Measurements from ENCODE around the gene IQSEC2.
A peak's percentile ranks its signal among the peaks of the same experiment; 100 is the strongest.

The IQSEC2 gene

DNA sequence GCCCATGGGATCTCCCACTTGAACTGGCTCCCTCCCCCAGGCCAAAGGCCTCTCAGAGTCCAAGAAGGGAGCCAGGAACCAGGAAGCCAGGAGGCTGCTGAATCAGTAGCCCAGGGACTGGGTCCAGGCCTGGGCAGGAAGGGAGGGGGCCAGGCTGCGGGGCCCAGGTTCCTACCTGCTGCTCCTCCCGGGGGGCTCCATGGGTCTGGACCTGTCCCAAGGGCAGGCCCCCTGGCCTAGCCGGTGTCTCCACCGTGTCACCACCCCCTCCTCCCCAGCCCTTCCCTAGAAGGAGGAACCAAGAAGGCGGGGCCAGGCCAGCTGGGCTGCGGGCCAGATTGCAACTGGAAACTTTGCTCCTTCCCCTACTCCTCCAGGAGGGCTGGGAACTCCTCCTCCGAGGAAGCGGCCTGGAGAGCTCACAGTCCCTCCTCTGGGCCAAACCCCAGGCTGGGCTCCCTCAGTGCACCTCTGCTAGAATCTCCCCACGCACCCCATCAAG is at the start of gene IQSEC2:
Gene IQSEC2, minus strand, starts transcription at position 264 of the 502 bp plus-strand sequence.
- no peak for DNase-seq (ENCODE audit: low read depth)

DNA sequence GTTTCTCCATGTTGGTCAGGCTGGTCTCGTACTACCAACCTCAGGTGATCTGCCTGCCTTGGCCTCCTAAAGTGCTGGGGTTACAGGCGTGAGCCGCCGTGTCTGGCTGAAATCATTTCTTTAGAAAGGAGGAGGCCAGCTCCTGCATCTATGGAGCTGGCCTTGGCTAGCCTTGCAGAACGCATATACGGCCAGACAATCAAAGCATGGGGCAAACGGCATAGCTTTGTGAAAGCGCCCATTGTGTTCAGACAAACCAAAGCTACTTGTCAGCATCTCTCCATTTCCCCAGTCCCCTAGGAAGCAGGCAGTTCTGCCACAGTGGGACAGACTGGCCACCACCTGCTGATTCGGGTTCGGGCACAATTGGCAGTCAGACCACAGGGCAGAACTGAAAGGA is 48.9 kb upstream of the IQSEC2 start:
- no peak for DNase-seq (ENCODE audit: low read depth)

DNA sequence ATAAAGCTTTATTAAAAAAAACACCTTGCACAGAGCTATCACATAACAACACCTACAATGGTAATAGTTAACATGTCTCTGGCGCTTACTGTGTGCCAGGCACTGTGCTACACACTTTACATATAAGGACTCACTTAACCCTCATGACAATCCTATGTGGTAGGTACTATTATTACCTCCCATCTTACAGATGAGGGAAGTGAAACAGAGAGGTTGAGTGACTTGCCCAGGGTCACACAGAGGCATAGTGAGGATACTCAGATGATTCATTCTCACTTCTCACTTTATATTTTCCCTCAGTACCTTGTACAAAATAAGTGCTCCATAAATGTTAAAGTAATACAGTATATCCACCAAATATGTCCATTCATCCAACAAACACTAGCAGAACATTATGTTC is 43.4 kb upstream of the IQSEC2 start:
- DNase-seq (ENCODE audit: low read depth): no peak

DNA sequence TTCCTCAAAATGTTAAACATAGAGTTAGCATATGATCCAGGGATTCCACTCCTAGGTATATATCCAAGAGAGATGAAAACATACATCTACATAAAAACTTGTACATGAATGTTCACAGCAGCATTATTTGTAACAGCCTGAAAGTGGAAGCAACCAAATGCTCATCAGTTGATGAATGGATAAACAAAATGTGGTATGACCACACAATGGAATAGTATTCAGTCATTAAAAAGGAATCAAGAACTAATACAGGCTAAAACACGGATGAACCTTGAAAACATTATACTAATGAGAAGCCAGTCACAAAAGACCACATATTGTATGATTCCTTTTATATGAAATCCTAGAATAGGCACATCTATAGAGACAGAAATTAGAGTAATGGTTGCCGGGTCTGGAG is 42.7 kb upstream of the IQSEC2 start:
- no peak for DNase-seq (ENCODE audit: low read depth)

DNA sequence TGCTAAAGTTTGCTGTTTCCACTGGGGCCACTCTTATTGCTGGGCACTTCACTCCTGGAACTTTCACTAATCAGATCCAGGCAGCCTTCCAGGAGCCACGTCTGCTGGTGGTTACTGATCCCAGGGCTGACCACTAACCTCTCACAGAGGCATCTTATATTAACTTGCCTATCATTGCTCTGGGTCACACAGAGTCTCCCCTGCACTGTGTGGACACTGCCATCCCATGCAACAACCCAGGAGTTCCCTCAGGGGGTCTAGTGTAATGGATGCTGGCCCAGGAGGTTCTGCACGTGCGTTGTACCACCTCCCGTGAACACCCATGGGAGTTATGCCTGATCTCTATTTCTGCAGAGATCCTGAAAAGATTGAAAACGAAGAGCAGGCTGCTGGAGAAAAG is 41.8 kb upstream of the IQSEC2 start:
- no peak for DNase-seq (ENCODE audit: low read depth)

DNA sequence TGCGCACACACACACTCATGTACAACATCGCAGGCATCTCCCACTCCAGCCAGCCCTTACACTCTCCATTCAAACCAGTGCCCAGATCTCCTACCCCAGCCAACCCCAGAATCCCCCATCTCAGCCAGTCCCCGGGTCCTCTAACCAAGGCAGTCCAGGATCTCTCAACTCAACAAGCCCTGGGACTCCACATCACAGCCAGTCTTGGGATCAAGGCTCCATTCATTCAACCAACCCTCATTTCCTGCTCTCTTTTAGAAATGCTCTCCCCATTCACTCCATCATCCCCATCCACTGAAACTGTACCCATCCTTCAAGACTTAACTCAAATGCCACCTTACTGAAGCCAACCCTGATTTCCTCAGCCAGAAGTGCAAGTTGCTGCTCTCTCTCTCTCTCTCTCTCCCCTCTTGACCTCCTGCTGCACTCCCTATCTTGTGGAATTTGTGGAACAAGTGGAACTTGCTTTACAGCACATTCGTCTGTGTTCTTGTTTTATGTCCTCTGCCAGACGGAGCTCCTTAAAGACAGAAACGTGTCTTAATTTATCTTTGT is 40.6 kb upstream of the IQSEC2 start:
- no peak for DNase-seq (ENCODE audit: low read depth)

DNA sequence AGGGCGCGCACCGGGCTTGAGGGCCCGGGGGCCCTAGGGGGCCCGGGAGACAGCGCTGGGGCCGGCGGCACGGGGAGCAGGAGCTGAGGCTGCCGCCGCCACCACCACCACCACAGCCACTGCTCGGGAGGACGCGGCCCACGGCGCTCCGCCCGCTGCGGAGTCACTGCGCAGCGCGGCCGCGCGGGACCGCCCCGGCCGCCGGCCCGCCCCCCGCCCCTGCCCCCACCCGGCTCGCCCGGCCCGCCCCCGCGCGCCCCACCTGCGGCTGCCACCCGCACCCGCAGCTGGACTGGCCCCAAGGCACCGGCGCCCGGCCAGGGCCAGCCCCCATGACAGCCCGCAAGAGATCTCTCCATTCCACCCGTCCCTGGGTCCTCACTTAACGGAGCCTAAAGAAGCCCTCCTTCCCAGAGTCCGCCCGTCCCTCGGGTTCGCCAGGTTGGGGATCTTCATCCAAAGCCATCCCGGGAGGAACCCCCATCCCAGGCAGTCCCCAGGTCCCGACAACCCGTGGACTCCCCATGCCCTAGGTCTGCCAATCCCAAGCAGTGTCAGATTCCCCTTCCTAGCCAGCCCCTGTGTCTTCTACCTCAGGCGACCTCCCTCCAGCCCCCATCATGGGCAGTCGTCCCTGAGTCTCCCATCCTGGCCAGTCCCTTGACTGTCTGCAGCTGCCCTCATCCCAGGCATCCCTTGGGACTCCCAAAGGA is 40.0 kb upstream of the IQSEC2 start:
- DNase-seq (ENCODE audit: low read depth): no peak

DNA sequence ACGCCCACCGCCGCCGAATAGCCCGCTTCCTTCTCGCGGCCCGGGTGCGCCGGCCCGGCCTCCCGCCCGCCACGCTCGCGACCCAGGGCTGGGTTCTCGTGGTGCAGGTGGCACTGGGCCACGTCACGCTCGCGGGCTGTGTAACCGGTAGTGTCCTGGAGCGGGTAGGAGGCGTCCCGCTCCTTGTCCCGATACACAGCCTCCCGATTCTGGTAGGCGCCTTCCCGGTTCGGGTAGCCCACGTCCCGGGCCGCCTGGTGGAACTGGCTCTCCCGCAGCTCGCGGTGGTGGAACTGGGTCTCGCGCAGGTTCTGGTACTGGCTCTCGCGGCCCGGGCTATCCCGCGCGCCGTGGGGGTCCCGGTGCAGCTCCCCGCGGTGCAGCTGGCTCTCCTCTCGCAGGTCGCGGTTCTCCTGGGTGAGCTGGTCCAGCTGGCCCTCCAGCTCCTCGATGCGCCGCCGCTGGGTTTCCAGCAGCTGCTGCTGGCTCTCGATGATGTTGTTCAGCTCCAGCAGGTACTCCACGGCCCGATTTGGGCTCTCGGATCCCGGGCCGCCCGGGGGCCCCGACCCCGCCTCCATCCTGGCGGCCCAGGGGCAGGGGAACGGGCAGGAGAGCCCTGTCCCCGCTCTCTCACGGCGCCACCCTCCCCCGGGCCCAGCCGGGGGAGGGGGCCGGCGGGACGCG is 39.3 kb upstream of the IQSEC2 start:
- no peak for DNase-seq (ENCODE audit: low read depth)

DNA sequence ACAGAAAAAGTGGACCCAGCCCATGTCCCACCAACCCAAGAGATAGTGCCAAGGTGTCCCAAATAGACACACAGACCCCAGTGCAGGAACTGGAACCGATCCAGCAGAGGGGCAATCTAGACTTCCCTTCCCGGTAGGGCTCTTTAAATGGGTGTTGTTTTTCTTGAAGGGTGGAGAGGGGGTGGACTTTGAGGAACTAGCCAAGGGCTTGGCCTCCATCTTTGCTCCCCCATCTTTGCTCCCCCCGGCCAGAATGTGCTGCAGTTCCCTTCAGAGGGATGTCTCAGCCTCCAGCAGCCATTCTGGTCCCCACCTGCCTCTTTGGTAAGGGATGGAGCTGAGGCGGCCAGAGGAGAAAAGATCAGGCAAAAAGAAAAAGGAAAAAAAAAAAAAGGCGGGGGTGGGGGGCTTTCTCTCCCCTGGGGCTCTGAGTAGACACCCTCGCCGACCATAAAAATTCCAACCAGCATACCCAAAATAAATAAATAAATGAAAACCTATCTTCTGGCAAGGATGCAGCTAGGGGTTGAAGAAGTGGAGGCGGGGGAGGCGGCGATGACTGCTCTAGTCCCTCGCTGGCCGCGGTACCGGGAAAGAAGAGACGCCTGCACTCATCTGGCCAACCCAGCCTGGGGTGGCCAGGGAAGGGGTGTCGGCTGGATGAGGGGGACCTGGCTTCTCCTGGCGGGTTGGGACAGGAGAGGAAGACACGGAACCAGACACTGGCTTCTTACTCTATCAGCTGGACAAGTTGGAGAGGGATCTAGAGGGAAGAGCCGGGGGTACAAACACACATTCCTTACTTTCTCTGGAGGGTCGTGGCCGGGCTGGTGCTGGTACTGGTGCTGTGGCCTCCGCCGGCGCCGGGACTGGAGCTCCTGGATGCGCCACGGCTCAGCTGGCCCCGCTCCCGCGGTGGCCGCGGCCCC is 38.5 kb upstream of the IQSEC2 start:
- DNase-seq (ENCODE audit: low read depth): no peak

DNA sequence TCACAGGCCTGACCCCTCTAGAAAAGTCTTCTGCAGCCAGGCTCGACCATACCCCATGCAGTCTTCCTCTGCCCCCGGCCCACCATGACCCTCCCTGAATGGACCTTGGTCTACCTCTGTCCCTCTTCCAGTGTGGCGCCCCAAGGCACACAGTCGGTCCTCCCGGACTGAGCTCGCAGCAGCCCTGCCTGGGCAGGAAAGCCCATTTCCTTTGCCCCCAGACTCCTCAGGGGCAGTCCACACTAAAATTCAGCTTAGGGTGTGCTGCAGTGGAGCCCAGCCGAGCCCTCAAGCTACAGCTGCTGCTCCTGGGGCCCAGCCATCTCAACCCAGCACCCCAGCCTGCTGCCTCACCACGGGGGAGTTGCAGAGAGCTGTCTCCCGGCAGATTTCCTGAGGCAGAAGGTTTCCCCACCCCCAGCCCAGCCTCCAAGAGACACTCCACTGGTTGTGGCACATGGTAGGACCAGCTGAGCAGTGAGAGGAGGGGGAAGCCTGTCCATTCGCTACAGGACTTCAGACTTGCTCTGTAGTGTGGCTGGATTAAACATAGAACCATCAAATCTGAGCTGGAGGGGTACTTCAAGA is 37.5 kb upstream of the IQSEC2 start:
- DNase-seq (ENCODE audit: low read depth): no peak

DNA sequence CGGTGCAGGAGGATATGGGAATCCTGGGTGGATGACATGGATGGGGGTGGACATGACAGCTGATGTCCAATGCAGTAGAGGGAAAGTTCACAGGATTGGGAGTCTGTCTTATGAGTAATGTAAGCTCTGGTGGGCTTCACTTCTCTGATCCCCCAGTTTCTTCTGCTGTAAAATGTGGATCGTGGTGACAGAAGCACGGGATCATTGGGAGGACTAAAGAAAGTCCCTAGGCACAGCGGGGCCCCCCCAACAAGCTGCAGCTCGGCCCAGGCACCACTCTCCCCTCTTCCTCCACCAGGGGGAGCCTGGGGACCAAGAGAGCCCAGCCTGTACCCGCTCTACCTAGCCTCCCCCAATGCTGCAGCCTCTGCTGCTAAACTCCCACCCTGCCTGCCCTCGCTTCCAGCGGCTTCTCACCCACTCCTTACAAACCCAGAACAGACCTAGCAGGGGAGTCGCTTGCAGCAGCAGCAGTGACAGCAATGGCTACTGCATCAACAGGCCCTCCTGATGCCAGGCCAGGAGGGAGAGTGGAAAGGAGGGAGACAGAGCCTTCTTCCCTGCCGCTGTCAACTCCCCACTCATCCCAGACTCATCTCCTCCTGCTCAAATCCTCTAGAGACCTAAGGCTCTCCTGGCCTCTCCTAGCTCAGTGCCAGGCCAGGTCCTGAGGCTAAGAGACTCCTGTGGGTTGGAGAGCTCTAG is 36.1 kb upstream of the IQSEC2 start:
- DNase-seq (ENCODE audit: low read depth): peak; percentile 53

DNA sequence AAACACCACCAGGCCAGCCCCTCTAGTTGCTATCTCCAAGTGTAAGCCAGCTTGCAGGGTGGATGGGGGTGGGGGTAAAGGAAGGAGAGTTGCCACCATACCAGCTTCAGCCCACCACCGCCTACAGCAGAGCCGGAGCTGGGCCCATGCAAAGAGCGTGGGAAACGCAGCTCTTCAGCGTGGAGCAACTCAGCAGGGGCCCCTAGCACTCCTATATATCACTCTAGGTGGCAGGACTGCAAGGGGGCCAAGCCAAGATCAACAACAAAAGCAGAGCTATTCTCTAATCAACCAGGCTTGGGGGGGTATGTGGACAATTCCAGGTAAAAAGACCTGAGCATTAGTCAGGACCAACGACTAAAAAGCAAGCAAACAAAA is 35.5 kb upstream of the IQSEC2 start:
- DNase-seq (ENCODE audit: low read depth): no peak

DNA sequence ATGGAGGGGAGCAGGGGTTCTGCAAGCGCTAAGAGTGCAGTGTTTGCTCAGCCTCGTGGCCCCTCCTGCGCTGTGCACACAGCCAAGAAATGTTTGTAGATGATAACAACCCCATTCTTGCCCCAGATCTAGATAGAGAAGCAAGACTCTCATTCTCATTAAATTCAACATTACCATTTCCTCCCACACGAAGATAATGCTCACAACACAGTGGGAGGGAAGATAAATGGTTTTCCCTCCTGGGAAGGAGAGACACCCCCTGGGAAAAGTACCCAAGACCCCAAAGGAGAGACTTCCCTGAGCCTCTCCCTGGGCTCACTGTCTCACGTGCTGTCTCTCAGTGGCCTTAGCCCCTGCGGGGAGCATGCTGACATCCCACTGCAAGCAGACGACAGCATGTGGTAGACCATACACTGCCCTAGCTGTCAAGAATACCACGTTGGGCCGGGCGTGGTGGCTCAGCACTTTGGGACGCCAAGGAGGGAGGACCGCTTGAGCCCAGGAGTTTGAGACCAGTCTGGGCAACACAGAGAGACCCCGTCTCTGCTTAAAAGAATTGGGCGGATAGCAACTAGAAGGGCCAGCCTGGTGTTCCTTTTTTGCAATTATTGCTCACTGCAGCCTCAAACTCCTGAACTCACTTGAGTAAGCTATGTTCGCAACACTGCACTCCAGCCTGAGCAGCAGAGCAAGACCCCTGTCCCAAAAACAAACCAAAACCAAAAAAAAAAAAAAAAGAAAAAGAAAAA is 34.9 kb upstream of the IQSEC2 start:
- DNase-seq (ENCODE audit: low read depth): no peak

DNA sequence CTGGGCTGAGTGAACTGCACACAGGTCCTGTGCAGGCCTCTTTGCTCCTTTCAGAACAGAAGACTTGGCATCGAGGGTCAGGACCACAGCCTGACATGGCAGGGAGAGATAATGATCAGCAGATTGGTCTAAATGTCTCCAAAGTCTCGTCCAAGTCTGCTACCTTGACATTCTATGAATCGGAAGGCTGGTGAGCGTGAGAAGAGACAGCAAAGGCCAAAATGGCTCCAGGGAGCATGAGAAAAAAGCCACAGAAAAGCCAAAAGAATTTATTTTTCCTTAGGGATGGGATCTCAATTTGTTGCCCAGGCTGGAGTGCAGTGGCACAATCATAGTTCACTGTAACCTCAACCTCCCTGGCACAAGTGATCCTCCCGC is 32.3 kb upstream of the IQSEC2 start:
- DNase-seq (ENCODE audit: low read depth): no peak

DNA sequence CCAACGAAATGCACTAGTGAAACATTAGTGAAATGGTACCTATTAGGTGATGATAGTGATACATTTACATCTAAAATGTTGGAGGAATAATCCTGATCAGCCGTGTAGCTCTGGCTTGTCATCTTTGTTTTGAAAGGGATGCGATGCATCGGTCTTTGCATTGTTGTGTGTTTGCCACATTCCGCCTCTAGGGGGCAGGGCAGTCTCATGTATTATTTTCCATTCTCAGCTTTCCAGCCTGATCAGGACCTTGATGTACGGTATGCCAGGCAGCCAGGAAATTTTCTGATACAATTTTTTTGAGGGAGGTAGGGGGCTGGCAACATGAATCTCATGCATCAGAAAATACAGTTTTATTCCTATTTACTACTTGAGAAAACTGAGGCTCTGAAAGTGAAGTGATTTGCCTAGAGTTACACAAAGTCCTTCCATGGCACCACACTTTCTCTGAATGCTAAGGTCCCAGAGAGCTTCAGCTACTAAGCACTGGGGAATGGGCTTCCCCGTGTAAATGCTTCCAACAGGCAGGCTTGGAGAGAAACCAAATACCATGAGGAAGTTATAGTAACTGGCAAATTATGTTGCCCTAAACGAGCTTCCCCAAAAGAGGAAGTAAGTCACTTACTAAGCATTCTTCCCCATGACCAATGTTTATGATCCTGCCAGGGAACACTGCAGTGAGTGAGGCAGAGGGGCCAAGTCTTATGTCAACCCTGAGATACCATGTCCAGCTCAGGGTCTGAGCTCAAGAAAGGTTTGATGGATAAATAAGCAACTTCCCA is 31.8 kb upstream of the IQSEC2 start:
- peak; percentile 39 for DNase-seq (ENCODE audit: low read depth)

DNA sequence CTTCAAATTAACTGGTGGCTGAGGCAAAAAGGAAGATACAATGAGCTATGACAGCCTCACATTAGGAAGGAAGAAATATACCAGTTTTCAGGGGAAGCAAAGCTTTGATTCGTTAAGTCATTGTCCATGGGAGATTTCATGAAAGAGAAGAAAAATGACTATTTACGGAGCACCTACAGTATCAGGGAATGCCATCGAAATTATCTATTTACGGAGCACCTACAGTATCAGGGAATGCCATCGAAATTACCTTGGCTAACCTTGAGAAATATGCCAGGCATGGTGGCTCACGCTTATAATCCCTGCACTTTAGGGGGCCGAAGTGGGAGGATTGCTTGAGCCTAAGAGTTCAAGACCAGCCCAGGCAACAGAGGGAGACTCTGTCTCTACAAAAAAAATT is 28.5 kb upstream of the IQSEC2 start:
- no peak for DNase-seq (ENCODE audit: low read depth)

DNA sequence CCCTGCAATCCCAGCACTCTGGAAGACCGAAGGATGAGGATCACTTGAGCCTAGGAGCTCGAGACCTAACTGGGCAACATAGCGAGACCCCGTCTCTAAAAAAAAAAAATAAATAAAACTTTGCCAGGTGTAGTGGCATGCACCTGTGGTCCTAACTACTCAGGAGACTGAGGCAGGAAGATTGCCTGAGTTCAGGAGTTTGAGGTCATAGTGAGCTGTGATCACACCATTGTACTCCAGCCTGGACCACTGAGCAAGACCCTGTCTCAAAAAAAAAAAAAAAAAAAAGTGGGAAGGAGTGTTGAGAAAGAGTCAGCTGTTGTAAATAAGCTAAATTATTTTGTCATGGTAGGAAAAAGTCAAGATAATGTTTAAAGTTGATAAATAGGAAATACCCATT is 27.5 kb upstream of the IQSEC2 start:
- no peak for DNase-seq (ENCODE audit: low read depth)

DNA sequence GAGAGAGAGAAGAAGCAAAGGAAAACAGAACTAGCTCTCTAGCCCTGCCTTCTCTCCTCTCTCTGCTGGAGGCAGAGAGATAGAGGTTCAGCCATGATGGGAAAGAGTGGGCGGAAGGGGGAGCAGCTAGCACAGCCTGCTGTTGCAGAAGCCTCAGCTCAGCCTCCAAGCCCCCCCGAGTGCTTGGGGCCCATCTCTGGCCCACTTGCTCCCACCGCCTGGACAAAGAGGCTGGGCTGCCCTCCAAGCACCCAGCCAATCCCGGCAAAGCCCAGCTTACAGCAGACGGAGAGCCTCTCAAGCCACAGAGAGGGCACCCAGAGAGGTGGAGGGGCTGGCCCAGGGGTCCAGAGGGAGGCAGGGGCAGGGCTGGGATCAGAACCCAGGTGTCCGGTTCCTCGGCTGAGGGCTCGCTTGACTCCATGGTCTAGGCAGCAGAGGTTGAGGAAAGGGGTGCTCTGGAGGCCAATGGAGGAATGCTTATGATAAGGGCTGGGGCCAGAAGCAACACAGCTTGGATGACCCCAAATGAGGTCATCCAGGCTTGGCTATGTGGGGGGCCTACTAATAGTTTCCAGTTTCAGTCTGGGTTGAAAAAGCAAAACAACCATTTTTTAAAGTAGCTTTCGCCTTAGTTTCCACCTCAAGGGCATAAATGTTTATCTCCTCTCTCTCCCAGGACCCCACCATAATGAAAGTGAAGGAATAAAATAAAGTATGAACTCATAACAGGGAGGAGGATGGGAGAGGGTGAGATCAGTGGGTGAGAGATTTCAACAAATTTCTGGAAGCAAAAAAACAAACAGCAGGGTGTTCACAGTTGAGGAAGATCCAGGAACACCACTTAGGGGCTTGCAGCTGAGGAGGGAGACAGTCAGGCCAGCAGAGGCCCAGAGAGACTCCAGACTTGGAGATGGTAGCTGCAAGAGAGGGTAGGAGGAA is 24.9 kb upstream of the IQSEC2 start:
- no peak for DNase-seq (ENCODE audit: low read depth)
